Kidney (tissue), 14 donors: ENCODE results near the gene LMTK2. TPM values are rescaled to one million over a fixed set of nuclear protein-coding genes. Genes with fewer than 3 reads are reported as not detected.

ENCODE experiments used
- DNase-seq, 5 donors: peaks; one replicate each; pipeline ENCODE4 v3.0.0-alpha.2; 2013 to 2020
- FAIRE-seq: peaks from 2 replicates; lab custom pipeline; 2012; peaks lifted over from hg19 to GRCh38; lab: Jason Lieb, UNC
- H3K27ac ChIP-seq, 2 donors: one replicate each; pipeline ENCODE4 v1.7.0; 2013; ENCODE audit warnings: low read depth in 2 of 2, low read length in 2 of 2, inconsistent platforms in 1 of 2
- H3K27me3 ChIP-seq: one replicate; pipeline ENCODE4 v1.7.1; 2013; ENCODE audit warnings: low read length, inconsistent platforms; ENCODE audit not compliant: control insufficient read depth, insufficient read depth
- H3K36me3 ChIP-seq, 3 donors: one replicate each; pipeline versions ENCODE4 v1.7.0 to v1.7.1; 2013; ENCODE audit warnings: low read length in 3 of 3, control low read depth in 1 of 3, inconsistent platforms in 1 of 3; ENCODE audit not compliant: insufficient read depth in 3 of 3, control insufficient read depth in 2 of 3
- H3K4me1 ChIP-seq, 3 donors: one replicate each; pipeline versions ENCODE4 v1.7.0 to v1.7.1; 2013; ENCODE audit warnings: low read length in 3 of 3, inconsistent platforms in 1 of 3, low read depth in 1 of 3; ENCODE audit not compliant: control insufficient read depth in 2 of 3, insufficient read depth in 2 of 3
- H3K4me3 ChIP-seq, 3 donors: one replicate each; pipeline versions ENCODE4 v1.7.0 to v1.8.1; 2013; ENCODE audit warnings: low read length in 3 of 3, control low read depth in 1 of 3, inconsistent platforms in 1 of 3
- H3K9ac ChIP-seq, 3 donors: one replicate each; pipeline versions ENCODE4 v1.7.0 to v1.7.1; 2013; ENCODE audit warnings: low read length in 3 of 3, control low read depth in 1 of 3, inconsistent platforms in 1 of 3
- H3K9me3 ChIP-seq, 3 donors: one replicate each; pipeline versions ENCODE4 v1.7.0 to v1.7.1; 2013; ENCODE audit warnings: low read length in 3 of 3, control low read depth in 1 of 3, inconsistent platforms in 1 of 3; ENCODE audit not compliant: control insufficient read depth in 2 of 3, insufficient read depth in 1 of 3
- CTCF ChIP-seq: IDR thresholded peaks from 3 replicates; pipeline ENCODE4 v1.5.1; 2012; ENCODE audit warnings: mild to moderate bottlenecking, moderate library complexity, borderline replicate concordance; ENCODE audit not compliant: insufficient read depth; ENCODE audit errors: extremely low read depth
- intact Hi-C: fragments of 100-400 bp; cut with DNase I; formaldehyde crosslinking; loops from one replicate; pipeline ENCODE4 v1.11.1; 2022
- polyA plus RNA-seq: library from polyadenylated mRNA; stranded (reverse); fragments of 350-450 nt; fragmentation: Illumina TruSeq; extraction: RNeasy Lipid Tissue Mini Kit (QIAGEN cat#74804); gene quantifications from one replicate; pipeline ENCODE4 v1.2.3, GENCODE V29; 2014; ENCODE audit warnings: low read depth, low replicate concordance; ENCODE audit not compliant: insufficient read depth
- total RNA-seq: library from RNA; stranded (reverse); fragmentation: NEBNext Ultra II Directional; extraction: Animal tissue kit (Norgen Biotek cat#: 25700); gene quantifications from one replicate; pipeline ENCODE4 v1.2.1, GENCODE V29; 2021
- donor health status: control.
- donor health status: control.
- donor health status: control.
- donor health status: control.
- donor health status: control.
- donor health status: DM: yes; HTN: yes; CAD: no.
- donor health status: Normal renal cell carcinoma (clear cell type).

The LMTK2 gene
- total and polyA plus RNA-seq, 2 donors from 2014 or later: 3.3 to 24.8 TPM

DNA sequence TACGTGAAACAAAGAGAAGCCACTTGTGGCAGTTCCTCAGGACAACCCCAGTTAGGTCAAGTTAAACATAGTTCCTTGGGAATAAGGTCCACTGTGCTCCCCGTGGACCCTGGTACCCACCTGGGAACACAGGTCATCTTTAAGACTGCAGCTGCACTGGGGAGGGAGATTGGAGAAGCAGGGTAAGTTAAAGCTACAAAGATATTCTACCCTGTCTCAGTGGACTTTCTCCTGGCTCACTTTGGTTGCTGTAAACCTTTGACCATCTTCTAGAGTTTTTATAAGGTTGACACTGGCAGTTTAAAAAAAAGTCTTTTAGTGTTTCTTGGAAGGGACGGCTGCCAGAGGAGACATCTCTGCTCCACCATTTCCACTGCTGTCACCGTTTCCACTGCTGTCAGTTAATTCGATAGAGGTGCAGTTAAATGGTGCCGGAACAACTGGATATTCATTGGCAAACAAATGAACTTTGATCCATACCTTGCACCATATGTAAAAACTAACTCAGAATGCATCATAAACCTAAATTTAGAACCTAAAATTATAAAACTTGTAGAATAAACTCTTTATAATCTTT, 42.5 kb downstream of the LMTK2 start:
- no peak for TF ChIP-seq CTCF
- Histone ChIP-seq H3K36me3 (peaks cover 4 to 17% (median 4%) of the 10 kb centered on the region in 3 donors), H3K27ac (no peak overlapping the region), H3K9me3 (peaks cover 0 to 4% (median 0%) of the 10 kb centered on the region in 3 donors), H3K4me1 (no peaks in the 10 kb centered on the region), H3K4me3 (no peak overlapping the region), H3K9ac (no peak overlapping the region), H3K27me3 (no peaks in the 10 kb centered on the region)
- intact Hi-C loops: no loop called here
- DNase-seq: no peak
- no peak for FAIRE-seq

DNA sequence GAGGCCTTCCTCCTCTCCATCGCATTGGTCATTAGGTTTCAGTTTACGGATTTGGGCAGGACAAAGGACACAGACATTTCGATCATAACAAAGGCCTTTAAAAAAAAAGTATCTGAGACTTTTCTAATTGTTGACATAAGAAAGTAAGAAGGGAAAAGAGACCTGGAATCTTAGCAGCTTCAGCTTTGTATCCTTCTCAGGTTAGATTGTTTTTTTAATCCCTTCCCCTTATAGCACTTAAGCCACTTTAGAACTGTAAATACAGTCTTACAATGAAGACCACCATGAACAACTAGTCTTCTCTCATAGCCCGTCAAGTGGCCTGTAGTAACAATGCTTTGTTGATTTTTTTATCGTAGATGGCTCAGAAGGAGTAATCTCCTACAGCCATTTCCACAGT, 45.2 kb downstream of the LMTK2 start:
- H3K4me3 ChIP-seq: no peak overlapping the region
- no peaks in the 10 kb centered on the region for H3K9me3 ChIP-seq
- DNase-seq: no peak
- TF ChIP-seq CTCF: no peak
- H3K36me3 ChIP-seq: peaks cover 4 to 22% (median 4%) of the 10 kb centered on the region in 3 donors
- H3K4me1 ChIP-seq: no peaks in the 10 kb centered on the region
- H3K27ac ChIP-seq: no peak overlapping the region
- H3K9ac ChIP-seq: no peak overlapping the region
- FAIRE-seq: no peak
- intact Hi-C loops: no loop called here
- H3K27me3 ChIP-seq: no peaks in the 10 kb centered on the region

GRCh38 chr7:98156700-98157099, 50.0 kb downstream of the LMTK2 start:
- intact Hi-C loops: no loop called here
- Histone ChIP-seq H3K4me1 (no peaks in the 10 kb centered on the region), H3K27ac (no peak overlapping the region), H3K36me3 (peaks cover 6 to 18% (median 11%) of the 10 kb centered on the region in 3 donors), H3K9ac (no peak overlapping the region), H3K9me3 (no peaks in the 10 kb centered on the region), H3K4me3 (no peak overlapping the region), H3K27me3 (no peaks in the 10 kb centered on the region)
- TF ChIP-seq CTCF: no peak
- FAIRE-seq (no peak), DNase-seq (no peak)

DNA sequence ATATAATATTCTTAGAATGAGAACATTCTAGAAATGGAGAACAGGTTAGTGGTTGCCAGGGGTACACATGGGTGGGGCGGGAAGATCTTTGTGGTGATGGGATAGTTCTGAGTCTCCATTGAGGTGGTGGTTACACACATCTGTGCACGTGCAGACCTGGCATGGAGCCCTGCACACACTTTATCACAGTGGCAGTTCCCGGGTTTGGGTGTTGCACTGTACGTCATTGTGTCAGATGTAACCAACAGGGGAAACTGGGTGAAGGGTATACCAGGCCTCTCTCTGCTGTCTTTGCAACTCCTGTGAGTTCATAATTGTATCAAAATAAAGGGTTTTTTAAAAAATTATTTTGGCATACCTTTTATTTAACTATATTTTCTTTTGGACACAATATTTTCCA, 51.1 kb downstream of the LMTK2 start:
- Histone ChIP-seq H3K27ac (no peak overlapping the region), H3K4me1 (no peaks in the 10 kb centered on the region), H3K27me3 (no peaks in the 10 kb centered on the region), H3K36me3 (peaks cover 2 to 9% (median 8%) of the 10 kb centered on the region in 3 donors), H3K9ac (no peak overlapping the region), H3K4me3 (no peak overlapping the region), H3K9me3 (no peaks in the 10 kb centered on the region)
- FAIRE-seq (no peak), DNase-seq (no peak)
- intact Hi-C loops: no loop called here
- no peak for TF ChIP-seq CTCF
